GM23338 (cell line): ENCODE data around the gene APOH. TPM values are rescaled to one million over a fixed set of nuclear protein-coding genes. Genes with fewer than 3 reads are reported as not detected.

Experiments
- ATAC-seq: fragments of 200-7000 bp; cut with Tn5 transposase; 3 replicates; pipeline ENCODE4 v1.9.1; 2020
- DNase-seq: peaks from one replicate; pipeline ENCODE4 v3.0.0-alpha.2; 2015; ENCODE audit warnings: low spot score
- H2AFZ ChIP-seq: fragments of 200-600 bp; sonication (generic); 2 replicates; pipeline ENCODE4 v1.8.0; 2016; ENCODE audit warnings: antibody characterized with exemption, mild to moderate bottlenecking, moderate library complexity
- H3F3A ChIP-seq: fragments of 200-600 bp; sonication (generic); replicated peaks from 2 replicates; pipeline ENCODE4 v1.8.0; 2017; ENCODE audit warnings: antibody characterized with exemption, mixed run types, low read depth
- H3K27ac ChIP-seq: fragments of 200-600 bp; sonication (generic); 2 replicates; pipeline ENCODE4 v1.6.1; 2016; ENCODE audit warnings: low read depth
- H3K27me3 ChIP-seq: fragments of 200-600 bp; sonication (generic); 2 replicates; pipeline ENCODE4 v1.8.0; 2016; ENCODE audit warnings: mild to moderate bottlenecking, mixed run types, moderate library complexity; ENCODE audit not compliant: insufficient read depth
- H3K36me3 ChIP-seq: fragments of 200-600 bp; sonication (generic); 2 replicates; pipeline ENCODE4 v1.8.0; 2016; ENCODE audit warnings: mild to moderate bottlenecking; ENCODE audit not compliant: insufficient read depth
- H3K4me1 ChIP-seq: fragments of 200-600 bp; sonication (generic); 2 replicates; pipeline ENCODE4 v1.8.0; 2016; ENCODE audit warnings: mild to moderate bottlenecking, moderate library complexity; ENCODE audit not compliant: insufficient read depth
- H3K4me2 ChIP-seq: fragments of 200-600 bp; sonication (generic); 2 replicates; pipeline ENCODE4 v1.7.1; 2017; ENCODE audit warnings: mixed run types
- H3K4me3 ChIP-seq: fragments of 200-600 bp; sonication (generic); 2 replicates; pipeline ENCODE4 v1.6.1; 2016; ENCODE audit warnings: mixed run types
- H3K79me2 ChIP-seq: fragments of 200-600 bp; sonication (generic); replicated peaks from 2 replicates; pipeline ENCODE4 v1.8.0; 2017; ENCODE audit warnings: mild to moderate bottlenecking; ENCODE audit not compliant: insufficient read depth
- H3K9me2 ChIP-seq: fragments of 200-600 bp; sonication (generic); 2 replicates; pipeline ENCODE4 v1.8.0; 2017; ENCODE audit not compliant: insufficient read depth
- H4K20me1 ChIP-seq: fragments of 200-600 bp; sonication (generic); replicated peaks from 2 replicates; pipeline ENCODE4 v1.8.0; 2017; ENCODE audit warnings: mild to moderate bottlenecking; ENCODE audit not compliant: insufficient read depth
- H3K27ac Mint-ChIP-seq: 2 replicates; pipeline ENCODE4 v1.8.0; 2020; ENCODE audit warnings: inconsistent platforms, mild to moderate bottlenecking, moderate library complexity, mixed read lengths
- H3K27me3 Mint-ChIP-seq: 3 replicates; pipeline ENCODE4 v1.8.0; 2022; ENCODE audit warnings: low read depth, mild to moderate bottlenecking, moderate library complexity, mixed read lengths, inconsistent platforms; ENCODE audit not compliant: insufficient read depth, poor library complexity
- H3K36me3 Mint-ChIP-seq: 3 replicates; pipeline ENCODE4 v1.8.0; 2021; ENCODE audit warnings: low read depth, mild to moderate bottlenecking, inconsistent platforms, moderate library complexity, mixed read lengths
- H3K4me1 Mint-ChIP-seq: 3 replicates; pipeline ENCODE4 v1.8.0; 2020; ENCODE audit warnings: mild to moderate bottlenecking, inconsistent platforms, mixed read lengths
- H3K4me3 Mint-ChIP-seq: 3 replicates; pipeline ENCODE4 v1.8.0; 2021; ENCODE audit warnings: moderate library complexity, mild to moderate bottlenecking, inconsistent platforms, mixed read lengths
- H3K9me3 Mint-ChIP-seq: 3 replicates; pipeline ENCODE4 v1.8.0; 2020; ENCODE audit warnings: moderate library complexity, mild to moderate bottlenecking, inconsistent platforms, mixed read lengths
- CREB1 ChIP-seq: fragments of 250-450 bp; sonication (Bioruptor Pico); IDR thresholded peaks from 2 replicates; pipeline ENCODE4 v1.5.0; 2020; ENCODE audit warnings: low read depth, mild to moderate bottlenecking, moderate library complexity
- CTCF ChIP-seq, 2 experiments: fragments of 200-600 bp in 1 of 2; sonication (generic) in 1 of 2; conservative IDR thresholded peaks; 2 replicates each; pipeline versions ENCODE4 v1.5.1 to v1.6.1; 2016 to 2017; ENCODE audit warnings: antibody characterized with exemption in 2 of 2, low read depth in 2 of 2, mild to moderate bottlenecking in 2 of 2, moderate library complexity in 1 of 2
- ETS1 ChIP-seq: IDR thresholded peaks from 2 replicates; pipeline ENCODE4 v1.6.1; 2016; ENCODE audit warnings: antibody characterized with exemption
- EZH2 ChIP-seq: fragments of 200-600 bp; sonication (generic); IDR thresholded peaks from one replicate; pipeline ENCODE4 v1.8.0; 2017; ENCODE audit warnings: antibody characterized with exemption, mild to moderate bottlenecking, low read depth; ENCODE audit not compliant: unreplicated experiment
- EZH2phosphoT487 ChIP-seq: fragments of 200-600 bp; sonication (generic); IDR thresholded peaks from one replicate; pipeline ENCODE4 v1.8.1; 2018; ENCODE audit warnings: antibody characterized with exemption; ENCODE audit not compliant: unreplicated experiment
- JUNB ChIP-seq: IDR thresholded peaks from one replicate; pipeline ENCODE4 v1.6.1; 2016; ENCODE audit warnings: antibody characterized with exemption; ENCODE audit not compliant: unreplicated experiment
- NANOG ChIP-seq: IDR thresholded peaks from 2 replicates; pipeline ENCODE4 v1.6.1; 2016; ENCODE audit warnings: antibody characterized with exemption, borderline replicate concordance
- POLR2AphosphoS5 ChIP-seq: IDR thresholded peaks from 2 replicates; pipeline ENCODE4 v1.6.1; 2016; ENCODE audit warnings: antibody characterized with exemption, low read depth
- REST ChIP-seq: IDR thresholded peaks from one replicate; pipeline ENCODE4 v1.6.1; 2018; ENCODE audit warnings: antibody characterized with exemption; ENCODE audit not compliant: unreplicated experiment
- STAT1 ChIP-seq: IDR thresholded peaks from one replicate; pipeline ENCODE4 v1.6.1; 2016; ENCODE audit warnings: antibody characterized with exemption; ENCODE audit not compliant: unreplicated experiment
- ZNF114 ChIP-seq: fragments of 250-450 bp; sonication (Bioruptor Pico); IDR thresholded peaks from 2 replicates; pipeline ENCODE4 v1.5.0; 2020; ENCODE audit warnings: mild to moderate bottlenecking, moderate library complexity
- ZNF331 ChIP-seq: fragments of 250-450 bp; sonication (Bioruptor Pico); IDR thresholded peaks from 2 replicates; pipeline ENCODE4 v1.5.0; 2020; ENCODE audit warnings: low read depth, mild to moderate bottlenecking, moderate library complexity
- polyA plus RNA-seq: library from polyadenylated mRNA; unstranded; fragments of >200 nt; fragmentation: Nextera tagmentation; extraction: Ambion mirVana; gene quantifications from 2 replicates; pipeline ENCODE4 v1.2.1, GENCODE V29; 2016
- total RNA-seq: library from RNA; depleted of rRNA; stranded (reverse); fragments of >200 nt; shearing (Covaris generic); gene quantifications from 2 replicates; pipeline ENCODE4 v1.2.3, GENCODE V29; 2014

Gene APOH
- total and polyA plus RNA-seq, 2 experiments from 2014 or later: not detected

- Histone ChIP-seq H3K4me1 (no peaks in the 10 kb centered on the region), H3K4me3 (no peak overlapping the region), H2AFZ (no peak overlapping the region), H3K36me3 (no peaks in the 10 kb centered on the region), H3K79me2 (no peaks in the 10 kb centered on the region), H3K27me3 (no peaks in the 10 kb centered on the region), H4K20me1 (no peaks in the 10 kb centered on the region), H3K9me2 (no peaks in the 10 kb centered on the region), H3K27ac (no peak overlapping the region), H3F3A (no peaks in the 10 kb centered on the region), H3K4me2 (no peak overlapping the region)
- Mint-ChIP-seq H3K36me3 (no peaks in the 10 kb centered on the region), H3K9me3 (no peaks in the 10 kb centered on the region), H3K27me3 (no peaks in the 10 kb centered on the region), H3K4me3 (no peak overlapping the region), H3K27ac (no peak overlapping the region), H3K4me1 (no peaks in the 10 kb centered on the region)
- TF ChIP-seq ZNF331 (CRISPR knock-in tag): no peak
- TF ChIP-seq NANOG: no peak
- TF ChIP-seq JUNB: no peak
- DNase-seq (no peak), ATAC-seq (no peak)
Measured at GRCh38 chr17:66248285-66248684, 19.1 kb upstream of the APOH start.

GRCh38 chr17:66241839-66242238 lies 12.6 kb upstream of the APOH start:
- no peak for ATAC-seq
- no peak overlapping the region for H2AFZ ChIP-seq
- no peak for TF ChIP-seq STAT1
- no peak for TF ChIP-seq REST
- TF ChIP-seq POLR2AphosphoS5: no peak
- no peak for TF ChIP-seq ZNF114
- TF ChIP-seq ETS1: no peak
- no peak for TF ChIP-seq CTCF (conservative IDR thresholded peaks at IDR 0.05; ENCODE audit: low read depth in 2 of 2)
- no peak for TF ChIP-seq NANOG
- no peak for TF ChIP-seq EZH2phosphoT487
- no peak for TF ChIP-seq ZNF331 (CRISPR knock-in tag)
- no peak for TF ChIP-seq CREB1 (CRISPR knock-in tag)
- no peak for TF ChIP-seq JUNB
- TF ChIP-seq EZH2: no peak

More at GRCh38 chr17:66241839-66242238, 12.6 kb upstream of the APOH start:
- Histone ChIP-seq H3K79me2 (no peaks in the 10 kb centered on the region), H4K20me1 (no peaks in the 10 kb centered on the region), H3K9me2 (no peaks in the 10 kb centered on the region), H3K4me3 (no peak overlapping the region), H3F3A (no peaks in the 10 kb centered on the region), H3K4me1 (no peaks in the 10 kb centered on the region), H3K27me3 (no peaks in the 10 kb centered on the region), H3K36me3 (no peaks in the 10 kb centered on the region), H3K27ac (no peak overlapping the region), H3K4me2 (no peak overlapping the region)
- Mint-ChIP-seq H3K27ac (no peak overlapping the region), H3K36me3 (no peaks in the 10 kb centered on the region), H3K9me3 (no peaks in the 10 kb centered on the region), H3K4me1 (no peaks in the 10 kb centered on the region), H3K27me3 (peaks cover 6% of the 10 kb centered on the region), H3K4me3 (no peak overlapping the region)
- no peak for DNase-seq
